B cell (primary cell): Measurements from ENCODE around the gene RSPH6A. TPM values are rescaled to one million over a fixed set of nuclear protein-coding genes. Genes with fewer than 3 reads are reported as not detected.

Experiments used
- ATAC-seq: fragments of 200-7000 bp; cut with Tn5 transposase; one replicate; pipeline ENCODE4 v1.10.0; 2021; ENCODE audit warnings: low read depth, mild to moderate bottlenecking, moderate number of reproducible peaks, moderate library complexity
- CTCF ChIA-PET: fragments of 350-600 bp; sonication (Branson Sonifier 250); formaldehyde crosslinking; loops from one replicate; lab custom pipeline; 2021; ENCODE audit warnings: antibody characterized with exemption, inconsistent platforms; lab: Charles Lee
- POLR2A ChIA-PET: fragments of 350-600 bp; sonication (Branson Sonifier 250); formaldehyde crosslinking; loops from one replicate; lab custom pipeline; 2021; ENCODE audit warnings: antibody characterized with exemption; lab: Charles Lee
- DNase-seq: peaks from one replicate; pipeline ENCODE4 v3.0.0; 2013
- H2AFZ ChIP-seq: 2 replicates; pipeline ENCODE4 v1.6.1; 2012; ENCODE audit warnings: mild to moderate bottlenecking, low read depth, low read length; ENCODE audit not compliant: insufficient read depth, poor library complexity, severe bottlenecking
- H3K27ac ChIP-seq, 2 donors: 1 replicate in 1 of 2; 2 replicates in 1 of 2; pipeline ENCODE4 v1.5.1; 2012 to 2013; ENCODE audit warnings: low read length in 2 of 2, mild to moderate bottlenecking in 2 of 2, moderate library complexity in 1 of 2
- H3K27me3 ChIP-seq, 4 experiments: fragments of 200-600 bp in 1 of 4; sonication (generic) in 1 of 4; replicated peaks in 1 of 4; 1 replicate in 2 of 4; 2 replicates in 2 of 4; pipeline versions ENCODE4 v1.6.1 to v1.7.0; 2013 to 2016; ENCODE audit warnings: low read length in 3 of 4, mild to moderate bottlenecking in 2 of 4, mixed read lengths in 1 of 4, moderate library complexity in 1 of 4; ENCODE audit not compliant: insufficient read depth in 4 of 4, control insufficient read depth in 3 of 4; ENCODE audit errors: control extremely low read depth in 1 of 4
- H3K36me3 ChIP-seq, 2 experiments: replicated peaks in 1 of 2; 1 replicate in 1 of 2; 2 replicates in 1 of 2; pipeline versions ENCODE4 v1.6.1 to v1.7.1; 2013; ENCODE audit warnings: low read length in 1 of 2; ENCODE audit not compliant: insufficient read depth in 2 of 2, control insufficient read depth in 1 of 2; ENCODE audit errors: control extremely low read depth in 1 of 2, extremely low read depth in 1 of 2
- H3K4me1 ChIP-seq, 2 donors: fragments of 200-600 bp in 1 of 2; sonication (generic) in 1 of 2; 1 replicate in 1 of 2; 2 replicates in 1 of 2; pipeline versions ENCODE4 v1.5.1 to v1.6.1; 2013 to 2017; ENCODE audit warnings: low read length in 2 of 2; ENCODE audit not compliant: control insufficient read depth in 2 of 2, insufficient read depth in 2 of 2
- H3K4me2 ChIP-seq: replicated peaks from 2 replicates; pipeline ENCODE3; 2012; ENCODE audit warnings: mild to moderate bottlenecking, low read depth, low read length; ENCODE audit not compliant: poor library complexity, severe bottlenecking
- H3K4me3 ChIP-seq, 5 experiments: fragments of 200-600 bp in 1 of 5; sonication (generic) in 1 of 5; 1 replicate in 3 of 5; 2 replicates in 2 of 5; pipeline versions ENCODE4 v1.5.1 to v1.7.0; 2011 to 2016; ENCODE audit warnings: low read length in 4 of 5, mild to moderate bottlenecking in 4 of 5, low read depth in 2 of 5, control low read depth in 1 of 5, moderate library complexity in 1 of 5; ENCODE audit not compliant: insufficient read depth in 1 of 5; ENCODE audit errors: control extremely low read depth in 1 of 5, extremely low read depth in 1 of 5
- H3K79me2 ChIP-seq: fragments of 200-600 bp; sonication (generic); one replicate; pipeline ENCODE4 v1.6.0; 2016; ENCODE audit warnings: low read length; ENCODE audit not compliant: control insufficient read depth, insufficient read depth
- H3K9ac ChIP-seq: fragments of 200-600 bp; sonication (generic); 2 replicates; pipeline ENCODE4 v1.6.1; 2017; ENCODE audit warnings: mild to moderate bottlenecking, low read length, moderate library complexity
- H3K9me3 ChIP-seq, 3 donors: one replicate each; pipeline versions ENCODE4 v1.6.1 to v1.7.1; 2013; ENCODE audit warnings: low read length in 2 of 3; ENCODE audit not compliant: control insufficient read depth in 2 of 3, insufficient read depth in 1 of 3; ENCODE audit errors: control extremely low read depth in 1 of 3
- H4K20me1 ChIP-seq: 2 replicates; pipeline ENCODE4 v1.6.0; 2012; ENCODE audit warnings: mild to moderate bottlenecking, low read length; ENCODE audit not compliant: insufficient read depth, control insufficient read depth, poor library complexity, severe bottlenecking
- H3K27ac Mint-ChIP-seq: one replicate; pipeline ENCODE4 v1.8.0; 2021; ENCODE audit warnings: mixed read lengths
- H3K27me3 Mint-ChIP-seq: one replicate; pipeline ENCODE4 v1.8.0; 2021; ENCODE audit warnings: mixed read lengths
- H3K4me1 Mint-ChIP-seq: one replicate; pipeline ENCODE4 v1.8.0; 2021; ENCODE audit warnings: mixed read lengths
- H3K4me3 Mint-ChIP-seq: one replicate; pipeline ENCODE4 v1.8.0; 2021; ENCODE audit warnings: mixed read lengths
- H3K9me3 Mint-ChIP-seq: one replicate; pipeline ENCODE4 v1.8.0; 2022; ENCODE audit warnings: mixed read lengths; ENCODE audit not compliant: insufficient read depth
- CTCF ChIP-seq: fragments of 200-600 bp; IDR thresholded peaks from one replicate; pipeline ENCODE4 v1.8.0; 2022; ENCODE audit warnings: antibody characterized with exemption, mild to moderate bottlenecking
- EZH2 ChIP-seq: IDR thresholded peaks from 2 replicates; pipeline ENCODE4 v1.6.1; 2012; ENCODE audit warnings: borderline replicate concordance, low read depth, mild to moderate bottlenecking, moderate library complexity, low read length; ENCODE audit not compliant: insufficient read depth, poor library complexity, severe bottlenecking
- WGBS: methylation state at CpG from one replicate; pipeline ENCODE4 v1.1.5; 2013; ENCODE audit warnings: missing lambda C conversion rate; ENCODE audit not compliant: insufficient coverage; 5-methylcytosine and 5-hydroxymethylcytosine counted together
- intact Hi-C: fragments of 100-400 bp; cut with micrococcal nuclease; formaldehyde crosslinking; loops from one replicate; pipeline ENCODE4 v1.10.0; 2022
- polyA plus RNA-seq: library from polyadenylated mRNA; depleted of rRNA; stranded (reverse); fragments of >200 nt; gene quantifications from 2 replicates; pipeline ENCODE4 v1.2.3, GENCODE V29; 2012
- total RNA-seq, 2 donors: library from RNA; stranded (reverse); fragments of 120-200 nt in 1 of 2; gene quantifications; 1 replicate in 1 of 2; 2 replicates in 1 of 2; pipeline versions ENCODE4 v1.2.3 to v1.2.4, GENCODE V29; 2013 to 2022

Gene RSPH6A
- total and polyA plus RNA-seq, 2 donors (not counting 1 experiment from before 2014, with no cell fraction given), result 0.03 to 0.62 TPM

- Histone ChIP-seq H3K9ac (no peak overlapping the region), H3K4me1 (no peaks in the 10 kb centered on the region), H3K9me3 (no peaks in the 10 kb centered on the region), H3K79me2 (no peaks in the 10 kb centered on the region), H3K4me3 (no peak overlapping the region), H3K27ac (no peak overlapping the region), H3K27me3 (no peaks in the 10 kb centered on the region), H4K20me1 (no peaks in the 10 kb centered on the region), H3K36me3 (peaks cover 2 to 70% of the 10 kb centered on the region in 2 experiments), H3K4me2 (no peak overlapping the region), H2AFZ (no peak overlapping the region)
- Mint-ChIP-seq H3K27ac (no peak overlapping the region), H3K4me1 (no peaks in the 10 kb centered on the region), H3K9me3 (no peaks in the 10 kb centered on the region), H3K4me3 (no peak overlapping the region), H3K27me3 (no peaks in the 10 kb centered on the region)
- ATAC-seq, result no peak
- intact Hi-C loops, result no loop called here
- ChIA-PET POLR2A (no interaction called here), CTCF (interaction anchor here (0.9 to 1.9 kb wide), 2 partner anchors 23 to 39 kb away, joined by 3 read pairs; partner anchors contain the start of gene SYMPK)
- no peak for TF ChIP-seq EZH2
- no peak for TF ChIP-seq CTCF
- WGBS, result 91% methylated on average over 12 of the region's 12 CpGs
- DNase-seq, result no peak
Observed at GRCh38 chr19:45824041-45824471, 8.9 kb upstream of the RSPH6A start.

GRCh38 chr19:45823182-45823581 lies 8.1 kb upstream of the RSPH6A start:
- H3K36me3 ChIP-seq, result peaks cover 0 to 64% of the 10 kb centered on the region in 2 experiments
- Mint-ChIP-seq H3K27me3 (no peaks in the 10 kb centered on the region), H3K4me1 (no peaks in the 10 kb centered on the region), H3K4me3 (no peak overlapping the region), H3K9me3 (no peaks in the 10 kb centered on the region), H3K27ac (no peak overlapping the region)
- no peak overlapping the region for H3K9ac ChIP-seq
- CTCF ChIA-PET, result no interaction called here
- no peak overlapping the region for H3K27ac ChIP-seq
- no peak for ATAC-seq
- POLR2A ChIA-PET, result no interaction called here
- no peak overlapping the region for H2AFZ ChIP-seq
- no peak overlapping the region for H3K4me3 ChIP-seq
- intact Hi-C loops, result no loop called here
- H3K4me1 ChIP-seq, result no peaks in the 10 kb centered on the region
- H3K9me3 ChIP-seq, result no peaks in the 10 kb centered on the region
- H4K20me1 ChIP-seq, result no peaks in the 10 kb centered on the region
- no peak for DNase-seq
- TF ChIP-seq EZH2 (no peak), CTCF (no peak)
- no peak overlapping the region for H3K4me2 ChIP-seq
- H3K27me3 ChIP-seq, result no peaks in the 10 kb centered on the region
- 97% methylated on average over 11 of the region's 12 CpGs for WGBS
- no peaks in the 10 kb centered on the region for H3K79me2 ChIP-seq
